ENCODE results near the gene HMOX1.

Gene HMOX1

GRCh38 chr22:35380537-35381423, at the start of gene HMOX1:
TSS of gene HMOX1 (plus strand) at chr22:35381096. CDS start at chr22:35381174, 78 bp downstream.
- peak; percentile 65 for DNase-seq

GRCh38 chr22:35332278-35332677, 48.6 kb upstream of the HMOX1 start:
- no peak for DNase-seq

- DNase-seq, result no peak
These were observed 47.7 kb upstream of the HMOX1 start for GRCh38 chr22:35333220-35333619.

DNA sequence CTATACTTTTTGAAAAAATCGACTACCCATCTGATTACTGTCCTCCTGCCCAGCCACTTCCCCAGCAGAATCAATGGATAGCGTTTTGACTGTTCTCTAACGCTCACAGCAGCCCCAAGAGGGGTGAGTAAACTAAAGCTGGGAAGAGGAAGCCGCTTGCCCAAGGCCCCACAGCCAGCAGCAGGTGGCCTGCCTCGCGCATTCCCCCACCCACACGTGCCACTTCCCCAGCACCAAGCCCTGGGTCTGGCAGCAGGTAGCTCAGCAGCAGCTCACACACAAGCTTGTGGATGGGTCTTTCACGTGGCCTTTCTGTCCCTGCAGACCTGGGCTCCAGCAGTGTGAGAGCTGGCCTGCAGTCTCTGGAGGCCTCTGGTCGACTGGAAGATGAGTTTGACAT, 46.9 kb upstream of the HMOX1 start:
- DNase-seq, result no peak

DNA sequence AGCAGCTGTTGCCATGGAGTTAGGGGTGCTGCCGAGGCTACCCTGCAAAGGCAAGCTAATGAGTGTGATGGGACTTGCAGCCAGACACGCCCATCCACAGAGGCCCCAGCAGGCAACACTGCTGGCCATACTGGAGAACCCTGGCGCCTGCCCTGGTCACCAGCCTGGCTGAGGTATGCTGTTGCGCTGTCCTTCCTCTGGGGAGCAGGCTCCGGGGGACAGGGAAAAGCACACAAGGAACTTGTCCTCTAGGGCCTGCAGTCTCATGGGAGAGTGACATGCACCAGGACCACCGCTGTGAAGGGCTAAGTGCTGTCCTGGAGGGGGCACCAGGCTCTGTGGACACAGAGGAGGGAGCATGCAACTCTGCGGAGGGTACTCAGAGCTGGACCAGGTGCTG, 45.4 kb upstream of the HMOX1 start:
- no peak for DNase-seq

GRCh38 chr22:35335936-35336781, 44.7 kb upstream of the HMOX1 start:
- DNase-seq, result no peak

- DNase-seq, result no peak
These were observed 43.0 kb upstream of the HMOX1 start for GRCh38 chr22:35337932-35338331.

DNA sequence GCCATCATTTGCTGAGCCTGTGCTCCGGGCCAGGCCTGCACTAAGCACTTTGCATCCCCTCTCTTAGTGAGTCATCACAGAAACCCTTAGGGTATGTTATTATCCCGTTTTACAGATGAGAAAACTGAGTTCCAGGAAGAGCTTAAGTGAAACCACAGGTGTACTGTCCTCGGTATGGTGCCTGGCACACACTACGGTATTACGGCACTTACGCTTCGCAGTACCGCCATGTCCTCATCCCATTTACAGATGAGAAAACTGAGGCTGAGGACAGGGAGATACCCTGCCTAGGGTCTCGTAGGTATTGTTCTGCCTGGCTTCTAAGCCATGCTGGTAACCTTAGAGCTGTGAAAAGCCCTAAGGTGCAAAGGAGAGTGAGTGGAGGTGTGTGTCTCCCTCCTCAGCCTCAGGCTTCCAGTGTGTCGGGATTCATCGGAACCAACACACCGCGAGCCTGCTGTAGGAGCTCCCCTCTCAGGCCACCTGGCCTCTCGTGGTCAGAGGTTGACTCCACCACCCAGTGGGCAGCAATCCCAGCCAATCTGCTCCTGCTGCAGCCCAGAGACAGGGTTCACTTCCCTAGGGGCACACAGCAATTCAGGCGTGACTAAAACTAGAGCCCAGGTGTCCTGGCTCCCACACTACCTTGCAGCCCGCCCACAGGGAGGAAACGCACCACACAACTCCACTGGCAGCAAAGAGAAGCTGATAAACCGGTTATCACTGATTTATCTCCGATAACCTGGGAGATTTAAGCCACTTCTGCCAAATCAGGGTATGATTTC, 39.6 kb upstream of the HMOX1 start:
- DNase-seq, result no peak

GRCh38 chr22:35342390-35342789, 38.5 kb upstream of the HMOX1 start:
- DNase-seq, result no peak

GRCh38 chr22:35343664-35344550, 37.0 kb upstream of the HMOX1 start:
- no peak for DNase-seq

DNA sequence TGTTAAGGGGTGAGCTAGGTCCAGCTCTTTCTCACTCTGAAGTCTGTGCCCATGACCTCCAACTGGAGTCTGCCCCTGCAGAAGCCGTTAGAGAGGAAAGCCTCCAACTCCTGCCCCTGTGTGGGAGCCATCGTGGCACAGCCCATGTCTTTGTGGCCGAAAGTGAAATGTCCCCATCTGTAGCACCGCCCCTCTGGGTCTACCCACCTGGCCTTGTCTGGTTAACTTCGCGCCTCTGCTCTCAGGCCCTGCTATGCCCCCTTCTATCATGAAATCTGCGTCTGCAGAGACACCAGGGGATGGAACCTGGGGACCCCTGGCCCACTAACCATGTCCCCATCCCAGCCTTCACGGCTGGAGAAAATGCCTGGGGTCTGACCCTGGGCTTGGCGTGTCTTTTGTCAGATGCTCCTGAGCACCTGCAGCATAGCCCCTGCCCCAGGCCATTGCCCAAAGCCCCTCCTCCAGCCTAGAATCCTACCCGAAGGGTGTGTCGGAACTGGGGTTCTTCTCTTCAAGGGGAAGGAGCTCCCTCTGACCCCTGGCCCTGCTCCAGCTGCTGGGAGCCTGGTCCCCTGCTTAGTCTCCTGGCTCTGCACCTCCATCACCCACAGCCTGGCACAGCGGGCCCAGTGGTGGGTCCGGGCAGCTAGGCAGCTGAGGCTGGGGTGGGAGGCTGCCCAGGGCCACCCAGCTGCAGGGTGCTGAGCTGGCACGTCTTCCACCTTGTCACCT, 35.8 kb upstream of the HMOX1 start:
- no peak for DNase-seq

GRCh38 chr22:35345808-35346505, 34.9 kb upstream of the HMOX1 start:
- no peak for DNase-seq

- no peak for DNase-seq
These were observed 34.2 kb upstream of the HMOX1 start for GRCh38 chr22:35346596-35347220.

DNA sequence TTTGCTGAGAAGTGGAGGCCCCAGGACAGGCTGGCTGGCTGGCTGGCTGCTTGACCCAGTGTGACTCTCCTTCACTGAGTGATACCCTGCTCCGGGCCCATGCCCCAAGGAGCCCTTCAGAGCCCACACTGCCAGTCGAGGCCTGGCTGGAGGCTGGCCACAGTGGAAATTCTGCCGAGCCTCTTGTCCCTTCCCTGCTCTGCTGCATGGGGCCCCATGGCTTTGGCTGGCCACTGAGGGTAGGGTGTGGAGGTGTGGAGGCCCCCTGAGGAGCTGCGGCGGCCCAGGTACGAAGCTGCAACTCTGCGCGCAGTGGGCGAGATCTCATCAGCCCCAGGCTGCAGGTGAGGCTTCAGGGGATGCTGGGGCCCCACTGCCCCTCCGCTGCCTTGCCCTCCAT, 33.4 kb upstream of the HMOX1 start:
- no peak for DNase-seq

- no peak for DNase-seq
These were observed 32.8 kb upstream of the HMOX1 start for GRCh38 chr22:35348026-35348590.

DNA sequence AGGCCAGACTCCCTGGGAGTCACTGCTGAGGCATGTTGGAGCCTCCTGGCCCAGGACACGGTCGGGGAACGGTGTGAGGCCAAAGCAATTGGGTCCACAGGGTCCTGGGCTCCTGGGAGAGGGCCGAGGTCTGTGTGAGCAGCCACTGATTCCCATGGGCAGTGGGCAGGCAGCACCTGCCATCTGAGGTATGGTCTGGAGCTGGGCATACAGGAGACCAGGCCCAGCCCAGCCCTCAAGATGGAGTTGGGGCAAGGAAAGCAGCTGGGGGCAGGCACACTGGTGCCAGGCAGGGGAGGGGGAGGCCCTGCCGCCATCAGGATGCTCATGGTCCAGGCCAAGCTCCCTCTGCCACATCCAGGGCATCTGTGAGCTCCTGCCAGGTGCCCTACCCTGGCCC, 32.2 kb upstream of the HMOX1 start:
- no peak for DNase-seq

DNA sequence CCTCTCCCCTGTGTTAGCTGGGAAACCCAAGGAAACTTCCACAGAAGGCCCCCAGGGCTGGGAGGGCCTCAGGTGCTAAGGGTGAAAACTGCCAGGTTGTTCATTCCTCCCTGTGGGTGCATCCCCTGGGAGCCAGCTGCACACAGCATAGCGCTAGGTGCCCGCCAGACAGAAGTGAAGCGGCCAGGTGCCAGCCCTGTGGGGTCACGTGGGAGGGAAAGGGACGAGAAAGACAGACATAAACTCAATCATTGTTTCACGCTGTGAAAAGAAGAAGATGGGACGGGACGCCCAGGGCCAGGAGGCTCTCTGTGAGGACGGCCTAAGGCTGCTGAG, 31.6 kb upstream of the HMOX1 start:
- DNase-seq, result no peak

DNA sequence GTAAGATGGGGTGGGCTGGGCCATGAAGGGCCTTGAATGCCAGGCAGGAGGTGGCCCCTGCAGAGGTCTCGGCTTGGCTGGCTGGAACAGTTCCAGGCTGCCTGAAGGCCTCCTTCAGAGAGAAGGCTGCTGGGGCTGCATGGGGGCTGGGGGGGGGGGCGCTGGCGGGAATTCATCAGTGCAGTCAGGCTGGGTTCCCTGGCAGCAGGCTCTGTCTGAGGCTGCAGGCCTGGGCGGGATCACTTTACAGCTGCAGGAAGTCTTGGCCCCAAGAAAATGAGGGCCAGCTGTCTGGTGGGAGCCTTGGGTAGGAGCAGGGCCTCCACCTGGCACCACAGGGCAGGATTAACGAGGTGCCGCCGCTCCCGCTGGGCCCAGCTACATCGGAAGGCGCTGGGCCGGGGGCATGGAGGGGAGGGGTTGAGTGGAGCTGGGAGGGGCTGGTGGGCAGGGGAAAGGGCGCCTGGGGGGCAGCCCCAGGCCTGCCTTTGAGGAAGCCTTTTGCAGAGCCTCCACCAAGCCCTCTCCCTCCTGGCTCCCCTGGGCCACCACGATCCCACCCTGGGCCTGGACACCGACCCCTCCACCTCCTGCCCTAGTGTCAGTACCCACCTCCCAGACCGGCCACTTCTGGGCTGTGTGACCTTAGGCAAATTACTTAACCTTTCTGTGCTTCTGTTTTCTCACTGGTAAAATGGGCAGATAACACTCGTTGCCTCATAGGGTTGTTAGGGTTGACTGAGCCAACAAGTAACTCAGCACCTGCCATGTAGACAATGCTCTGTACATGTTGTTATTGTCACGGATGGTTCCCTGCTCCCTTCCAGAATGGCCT, 31.0 kb upstream of the HMOX1 start:
- DNase-seq, result peak; percentile 84

Data from COR-L47 (cell line).